Gastroesophageal sphincter (tissue), 4 donors: ENCODE results near the gene MAP6. TPM values are rescaled to one million over a fixed set of nuclear protein-coding genes. Genes with fewer than 3 reads are reported as not detected.

Source experiments
- ATAC-seq: fragments of 150-250 bp; one replicate; pipeline ENCODE4 v1.9.1; 2016; ENCODE audit warnings: mild to moderate bottlenecking, moderate library complexity
- H3K27ac ChIP-seq, 4 donors: fragments of 200-600 bp; sonication (generic) in 3 of 4; 1 replicate in 3 of 4; 2 replicates in 1 of 4; pipeline ENCODE4 v1.5.1; 2016 to 2019
- H3K27me3 ChIP-seq: fragments of 200-600 bp; sonication (generic); one replicate; pipeline ENCODE4 v1.5.1; 2019
- H3K36me3 ChIP-seq, 2 donors: fragments of 200-600 bp; sonication (generic); one replicate each; pipeline ENCODE4 v1.5.1; 2019; ENCODE audit warnings: control low read depth in 1 of 2
- H3K4me1 ChIP-seq, 3 donors: fragments of 200-600 bp; sonication (generic); 1 replicate in 2 of 3; 2 replicates in 1 of 3; pipeline ENCODE4 v1.5.1; 2016 to 2019; ENCODE audit warnings: control low read depth in 2 of 3
- H3K4me3 ChIP-seq, 2 donors: fragments of 200-600 bp; sonication (generic); one replicate each; pipeline ENCODE4 v1.5.1; 2019; ENCODE audit warnings: mild to moderate bottlenecking in 1 of 2, moderate library complexity in 1 of 2
- H3K9me3 ChIP-seq, 3 donors: fragments of 200-600 bp; sonication (generic); one replicate each; pipeline ENCODE4 v1.5.1; 2017 to 2019; ENCODE audit warnings: control low read depth in 2 of 3
- EP300 ChIP-seq: sonication (generic); formaldehyde crosslinking; IDR thresholded peaks from one replicate; pipeline ENCODE4 v1.6.1; 2017; ENCODE audit warnings: antibody characterized with exemption, mild to moderate bottlenecking
- POLR2A ChIP-seq, 2 donors: fragments of 450-650 bp; IDR thresholded peaks; one replicate each; pipeline ENCODE4 v1.6.1; 2017; ENCODE audit warnings: antibody characterized with exemption in 2 of 2, mild to moderate bottlenecking in 2 of 2, moderate library complexity in 1 of 2
- POLR2AphosphoS5 ChIP-seq: sonication (generic); formaldehyde crosslinking; IDR thresholded peaks from one replicate; pipeline ENCODE4 v1.6.1; 2017; ENCODE audit warnings: antibody characterized with exemption
- WGBS, 2 donors: methylation state at CpG; one replicate each; pipeline ENCODE4 v1.1.5; 2018; ENCODE audit warnings: low coverage in 1 of 2; 5-methylcytosine and 5-hydroxymethylcytosine counted together
- total RNA-seq, 4 donors: library from RNA; depleted of rRNA; stranded (reverse); fragments of >200 nt; gene quantifications; one replicate each; pipeline ENCODE4 v1.1.0, GENCODE V29; 2016
- TF ChIP-seq, protein P1 (sequence below), 4 experiments: fragments of 200-600 bp in 2 of 4; fragments of 450-650 bp in 2 of 4; sonication (generic) in 1 of 4; IDR thresholded peaks; one replicate each; pipeline ENCODE4 v1.5.1; 2017 to 2019; ENCODE audit warnings: antibody characterized with exemption in 4 of 4, mild to moderate bottlenecking in 2 of 4, moderate library complexity in 2 of 4

Gene MAP6
- total RNA-seq, 4 donors from 2014 or later: 23.3 to 35.5 (median 25.5) TPM

DNA sequence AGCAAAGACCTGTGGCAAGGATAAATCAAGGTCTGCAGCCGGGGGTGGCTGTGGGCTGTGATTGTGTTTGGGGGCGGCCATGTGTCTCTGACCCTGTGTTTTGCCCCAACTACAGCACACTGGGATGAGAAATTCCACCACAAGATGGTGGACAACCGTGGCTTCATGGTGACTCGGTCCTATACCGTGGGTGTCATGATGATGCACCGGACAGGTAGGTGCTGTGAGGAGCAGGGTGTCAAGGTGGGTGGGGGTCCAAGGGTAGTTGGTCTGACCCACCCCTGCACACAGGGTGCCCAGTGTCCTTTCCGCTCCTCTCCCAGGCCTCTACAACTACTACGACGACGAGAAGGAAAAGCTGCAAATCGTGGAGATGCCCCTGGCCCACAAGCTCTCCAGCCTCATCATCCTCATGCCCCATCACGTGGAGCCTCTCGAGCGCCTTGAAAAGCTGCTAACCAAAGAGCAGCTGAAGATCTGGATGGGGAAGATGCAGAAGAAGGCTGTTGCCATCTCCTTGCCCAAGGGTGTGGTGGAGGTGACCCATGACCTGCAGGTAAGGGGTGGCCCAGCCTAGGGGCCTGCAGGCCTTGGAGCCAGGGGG lies 100.1 kb downstream of the MAP6 start:
- Histone ChIP-seq H3K27ac (peak overlapping the region in 2 of 4 donors; percentile 27 to 38), H3K4me1 (peaks cover 3 to 100% (median 28%) of the 10 kb centered on the region in 3 donors), H3K9me3 (no peaks in the 10 kb centered on the region), H3K36me3 (peaks cover 0 to 89% of the 10 kb centered on the region in 2 donors), H3K27me3 (no peaks in the 10 kb centered on the region), H3K4me3 (no peak overlapping the region)
- 79% methylated on average over 6 of the region's 14 CpGs; no CpG with 5 or more reads in 1 of the 2 donors for WGBS, 2 donors
- TF ChIP-seq, protein P1, sequence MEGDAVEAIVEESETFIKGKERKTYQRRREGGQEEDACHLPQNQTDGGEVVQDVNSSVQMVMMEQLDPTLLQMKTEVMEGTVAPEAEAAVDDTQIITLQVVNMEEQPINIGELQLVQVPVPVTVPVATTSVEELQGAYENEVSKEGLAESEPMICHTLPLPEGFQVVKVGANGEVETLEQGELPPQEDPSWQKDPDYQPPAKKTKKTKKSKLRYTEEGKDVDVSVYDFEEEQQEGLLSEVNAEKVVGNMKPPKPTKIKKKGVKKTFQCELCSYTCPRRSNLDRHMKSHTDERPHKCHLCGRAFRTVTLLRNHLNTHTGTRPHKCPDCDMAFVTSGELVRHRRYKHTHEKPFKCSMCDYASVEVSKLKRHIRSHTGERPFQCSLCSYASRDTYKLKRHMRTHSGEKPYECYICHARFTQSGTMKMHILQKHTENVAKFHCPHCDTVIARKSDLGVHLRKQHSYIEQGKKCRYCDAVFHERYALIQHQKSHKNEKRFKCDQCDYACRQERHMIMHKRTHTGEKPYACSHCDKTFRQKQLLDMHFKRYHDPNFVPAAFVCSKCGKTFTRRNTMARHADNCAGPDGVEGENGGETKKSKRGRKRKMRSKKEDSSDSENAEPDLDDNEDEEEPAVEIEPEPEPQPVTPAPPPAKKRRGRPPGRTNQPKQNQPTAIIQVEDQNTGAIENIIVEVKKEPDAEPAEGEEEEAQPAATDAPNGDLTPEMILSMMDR (IDR thresholded peaks at IDR 0.05): no peak
- no peak for TF ChIP-seq POLR2A (IDR thresholded peaks at IDR 0.05)
- TF ChIP-seq POLR2AphosphoS5: no peak
- no peak for TF ChIP-seq EP300
- ATAC-seq: no peak

DNA sequence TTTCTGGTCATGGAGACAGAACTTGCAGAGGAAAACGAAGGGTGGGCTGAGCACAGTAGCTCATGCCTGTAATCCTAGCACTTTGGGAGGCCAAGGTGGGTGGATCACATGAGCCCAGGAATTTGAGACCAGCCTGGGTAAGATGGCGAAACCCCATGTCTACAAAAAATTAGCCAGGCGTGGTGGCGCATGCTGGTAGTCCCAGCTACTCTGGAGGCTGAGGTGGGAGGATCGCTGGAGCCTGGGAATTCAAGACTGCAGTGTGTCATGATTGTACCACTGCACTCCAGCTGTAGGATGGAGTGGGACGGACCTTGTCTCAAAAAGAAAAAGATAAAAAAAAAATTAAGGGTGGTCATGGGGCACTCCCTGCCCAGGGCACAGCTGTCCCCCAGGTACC lies 100.9 kb downstream of the MAP6 start:
- Histone ChIP-seq H3K4me1 (peaks cover 3 to 100% (median 32%) of the 10 kb centered on the region in 3 donors), H3K4me3 (no peak overlapping the region), H3K36me3 (peaks cover 0 to 82% of the 10 kb centered on the region in 2 donors), H3K9me3 (no peaks in the 10 kb centered on the region), H3K27me3 (no peaks in the 10 kb centered on the region), H3K27ac (peak overlapping the region in 3 of 4 donors; percentile 27 to 38 (median 31))
- no peak for TF ChIP-seq EP300
- no peak for TF ChIP-seq POLR2AphosphoS5
- TF ChIP-seq POLR2A (IDR thresholded peaks at IDR 0.05): no peak
- TF ChIP-seq, protein P1 (IDR thresholded peaks at IDR 0.05): no peak
- ATAC-seq: no peak
- 42 to 60% methylated on average over 1 to 2 of the region's 6 CpGs for WGBS, 2 donors

DNA sequence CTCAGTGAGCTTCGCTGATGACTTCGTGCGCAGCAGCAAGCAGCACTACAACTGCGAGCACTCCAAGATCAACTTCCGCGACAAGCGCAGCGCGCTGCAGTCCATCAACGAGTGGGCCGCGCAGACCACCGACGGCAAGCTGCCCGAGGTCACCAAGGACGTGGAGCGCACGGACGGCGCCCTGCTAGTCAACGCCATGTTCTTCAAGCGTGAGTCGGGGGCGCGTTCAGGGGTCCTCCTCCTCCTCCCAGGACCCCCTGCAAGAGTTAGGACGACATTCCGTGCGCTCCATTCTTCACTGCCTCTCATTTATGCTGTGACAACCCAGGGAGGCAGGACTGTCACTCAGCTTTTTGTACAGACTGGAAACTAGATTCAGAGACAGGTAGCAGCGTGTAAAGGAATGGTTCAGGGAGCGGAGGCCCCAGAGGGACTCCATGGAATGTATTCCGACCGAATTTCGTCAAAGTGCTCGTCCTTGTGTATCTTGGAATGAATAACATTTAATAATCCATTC lies 102.0 kb downstream of the MAP6 start:
- peak overlapping the region in 3 of 4 donors; percentile 31 to 99 (median 98) for H3K27ac ChIP-seq
- peaks cover 0 to 70% of the 10 kb centered on the region in 2 donors for H3K36me3 ChIP-seq
- H3K4me3 ChIP-seq: no peak overlapping the region
- 72 to 75% methylated on average over 6 of the region's 34 CpGs for WGBS, 2 donors
- H3K27me3 ChIP-seq: no peaks in the 10 kb centered on the region
- peaks cover 3 to 92% (median 32%) of the 10 kb centered on the region in 3 donors for H3K4me1 ChIP-seq
- ATAC-seq: no peak
- TF ChIP-seq POLR2AphosphoS5: no peak
- TF ChIP-seq, protein P1 (IDR thresholded peaks at IDR 0.05): no peak
- TF ChIP-seq POLR2A (IDR thresholded peaks at IDR 0.05): no peak
- TF ChIP-seq EP300: no peak
- no peaks in the 10 kb centered on the region for H3K9me3 ChIP-seq

DNA sequence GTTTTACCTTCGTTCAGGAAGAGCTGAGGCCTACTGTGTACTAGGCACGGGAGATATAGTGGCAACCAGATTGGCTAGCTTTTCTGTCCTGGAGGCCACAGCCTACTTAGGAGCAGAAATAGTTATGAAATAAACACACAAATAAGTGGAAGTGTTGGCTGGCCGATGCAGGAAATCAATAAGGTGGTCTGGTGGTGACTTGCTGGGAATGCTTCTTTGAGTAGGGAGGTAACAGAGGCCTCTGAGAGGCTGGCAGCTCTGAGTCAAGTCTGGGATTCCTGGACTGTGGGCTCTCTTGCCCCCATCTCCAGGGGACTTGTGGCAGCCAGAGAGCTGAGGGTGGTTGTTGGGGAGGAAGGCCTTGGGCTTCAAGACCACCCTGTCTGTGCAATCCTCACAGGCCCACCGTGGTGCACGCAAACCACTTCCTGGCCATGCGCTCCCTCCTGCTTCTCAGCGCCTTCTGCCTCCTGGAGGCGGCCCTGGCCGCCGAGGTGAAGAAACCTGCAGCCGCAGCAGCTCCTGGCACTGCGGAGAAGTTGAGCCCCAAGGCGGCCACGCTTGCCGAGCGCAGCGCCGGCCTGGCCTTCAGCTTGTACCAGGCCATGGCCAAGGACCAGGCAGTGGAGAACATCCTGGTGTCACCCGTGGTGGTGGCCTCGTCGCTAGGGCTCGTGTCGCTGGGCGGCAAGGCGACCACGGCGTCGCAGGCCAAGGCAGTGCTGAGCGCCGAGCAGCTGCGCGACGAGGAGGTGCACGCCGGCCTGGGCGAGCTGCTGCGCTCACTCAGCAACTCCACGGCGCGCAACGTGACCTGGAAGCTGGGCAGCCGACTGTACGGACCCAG lies 102.7 kb downstream of the MAP6 start:
- Histone ChIP-seq H3K36me3 (peaks cover 0 to 63% of the 10 kb centered on the region in 2 donors), H3K4me3 (peak overlapping the region in 1 of 2 donors; percentile 75), H3K27me3 (no peaks in the 10 kb centered on the region), H3K27ac (peak overlapping the region in 3 of 4 donors; percentile 98 to 100 (median 99)), H3K4me1 (peaks cover 3 to 92% (median 32%) of the 10 kb centered on the region in 3 donors), H3K9me3 (no peaks in the 10 kb centered on the region)
- WGBS, 2 donors: 24 to 53% methylated on average over 3 to 9 of the region's 43 CpGs
- no peak for TF ChIP-seq EP300
- TF ChIP-seq, protein P1 (IDR thresholded peaks at IDR 0.05): no peak
- no peak for TF ChIP-seq POLR2A (IDR thresholded peaks at IDR 0.05)
- TF ChIP-seq POLR2AphosphoS5: no peak
- no peak for ATAC-seq
